ENCODE results near the gene KCNIP2.

KCNIP2 gene

GRCh38 chr10:101843032-101844021 lies at the start of gene KCNIP2:
Gene KCNIP2 (minus strand): TSS chr10:101843800. CDS start chr10:101843568, 232 bp downstream.
- FAIRE-seq (no peak), DNase-seq (ENCODE audit: insufficient read length, low spot score) (peak; percentile 75)
- TF ChIP-seq, protein P1, sequence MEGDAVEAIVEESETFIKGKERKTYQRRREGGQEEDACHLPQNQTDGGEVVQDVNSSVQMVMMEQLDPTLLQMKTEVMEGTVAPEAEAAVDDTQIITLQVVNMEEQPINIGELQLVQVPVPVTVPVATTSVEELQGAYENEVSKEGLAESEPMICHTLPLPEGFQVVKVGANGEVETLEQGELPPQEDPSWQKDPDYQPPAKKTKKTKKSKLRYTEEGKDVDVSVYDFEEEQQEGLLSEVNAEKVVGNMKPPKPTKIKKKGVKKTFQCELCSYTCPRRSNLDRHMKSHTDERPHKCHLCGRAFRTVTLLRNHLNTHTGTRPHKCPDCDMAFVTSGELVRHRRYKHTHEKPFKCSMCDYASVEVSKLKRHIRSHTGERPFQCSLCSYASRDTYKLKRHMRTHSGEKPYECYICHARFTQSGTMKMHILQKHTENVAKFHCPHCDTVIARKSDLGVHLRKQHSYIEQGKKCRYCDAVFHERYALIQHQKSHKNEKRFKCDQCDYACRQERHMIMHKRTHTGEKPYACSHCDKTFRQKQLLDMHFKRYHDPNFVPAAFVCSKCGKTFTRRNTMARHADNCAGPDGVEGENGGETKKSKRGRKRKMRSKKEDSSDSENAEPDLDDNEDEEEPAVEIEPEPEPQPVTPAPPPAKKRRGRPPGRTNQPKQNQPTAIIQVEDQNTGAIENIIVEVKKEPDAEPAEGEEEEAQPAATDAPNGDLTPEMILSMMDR (IDR thresholded peaks at IDR 0.05; ENCODE audit: insufficient read depth, missing control alignments) = peak; percentile 49

- FAIRE-seq (no peak), DNase-seq (ENCODE audit: insufficient read length, low spot score) (no peak)
- TF ChIP-seq, protein P1 (IDR thresholded peaks at IDR 0.05; ENCODE audit: insufficient read depth, missing control alignments) = no peak
Measured at GRCh38 chr10:101892782-101893391, 49.3 kb upstream of the KCNIP2 start.

DNA sequence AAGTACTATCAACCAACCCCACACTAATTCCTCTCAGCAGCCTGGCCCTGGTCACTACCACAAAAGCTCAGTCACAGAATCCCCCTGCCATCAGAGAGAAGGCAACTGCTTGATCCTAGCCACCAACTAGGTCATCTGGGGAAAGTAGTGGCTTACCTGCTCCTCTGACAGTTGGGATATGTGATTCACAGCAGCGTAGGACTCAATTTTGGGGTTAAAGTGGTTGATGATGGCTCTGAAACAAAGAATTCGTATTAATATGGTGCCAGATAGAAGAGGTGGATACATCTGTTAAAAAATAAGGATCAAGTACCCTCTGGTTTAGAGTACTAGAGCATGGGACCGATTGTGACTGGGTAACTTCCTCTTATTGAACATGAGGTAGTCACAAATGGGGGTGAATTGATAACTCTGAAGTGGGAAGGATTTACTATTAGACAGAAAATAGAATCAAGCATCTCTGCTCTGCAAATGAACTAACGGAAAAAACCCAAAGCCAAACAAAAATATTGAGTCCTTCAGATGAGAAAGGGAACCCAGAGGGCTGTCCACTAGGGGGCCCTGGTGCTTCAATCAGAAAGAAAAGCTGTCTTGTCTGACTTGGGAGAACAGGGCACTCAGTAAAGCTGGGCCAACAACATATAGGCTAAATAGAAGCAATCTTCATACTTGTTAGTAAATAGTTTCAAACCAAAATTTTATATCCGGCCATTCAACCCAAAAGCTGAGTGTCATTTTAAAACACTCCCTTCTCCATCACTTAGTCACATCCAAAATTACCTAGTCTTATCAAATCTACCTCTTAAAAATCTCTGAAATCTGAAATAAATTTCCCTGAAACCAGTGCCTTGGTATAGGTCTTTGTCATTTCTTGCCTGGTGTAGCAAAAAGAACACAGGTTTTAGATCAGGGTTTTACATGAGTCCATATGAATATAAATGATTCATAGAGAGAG lies 45.9 kb upstream of the KCNIP2 start:
- TF ChIP-seq, protein P1 (IDR thresholded peaks at IDR 0.05; ENCODE audit: insufficient read depth, missing control alignments) = peak; percentile 95
- DNase-seq (ENCODE audit: insufficient read length, low spot score) (peak; percentile 40), FAIRE-seq (peak; percentile 66)

GRCh38 chr10:101888251-101888949 lies 44.8 kb upstream of the KCNIP2 start:
- TF ChIP-seq, protein P1 (IDR thresholded peaks at IDR 0.05; ENCODE audit: insufficient read depth, missing control alignments) = no peak
- no peak for DNase-seq (ENCODE audit: insufficient read length, low spot score)
- FAIRE-seq = no peak

DNA sequence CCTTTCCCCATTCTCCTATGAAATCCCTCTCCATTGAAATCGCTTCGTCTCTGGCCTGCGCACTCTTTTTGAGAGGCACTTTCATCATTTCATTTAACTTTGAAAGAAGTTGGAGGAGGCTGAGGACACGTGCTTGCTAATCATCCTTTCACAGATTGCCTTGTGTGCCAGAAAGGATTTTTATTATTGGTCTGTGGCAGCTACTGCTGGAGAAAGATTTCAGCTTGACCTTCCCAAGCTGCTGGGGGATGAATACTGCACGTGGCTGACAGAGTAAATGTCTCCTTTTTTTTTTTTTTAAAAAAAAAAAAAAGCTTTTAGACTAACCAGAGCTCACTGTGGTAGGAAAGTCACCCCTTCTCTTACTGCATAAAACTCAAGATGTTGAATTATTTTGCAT lies 44.2 kb upstream of the KCNIP2 start:
- TF ChIP-seq, protein P1 (IDR thresholded peaks at IDR 0.05; ENCODE audit: insufficient read depth, missing control alignments) = no peak
- DNase-seq (ENCODE audit: insufficient read length, low spot score) (no peak), FAIRE-seq (no peak)

Measured in D721Med (cell line).